Right ventricle myocardium inferior (tissue), 1 donor: ENCODE data around the gene DNAJA3. TPM values are rescaled to one million over a fixed set of nuclear protein-coding genes. Genes with fewer than 3 reads are reported as not detected.
"Not testable (repeated sequence)": the region's sequence is repeated elsewhere in the genome, so short reads cannot be mapped to it uniquely, and the experiment has no call there.

Experiments
- ATAC-seq: fragments of 200-7000 bp; cut with Tn5 transposase; one replicate; pipeline ENCODE4 v1.9.1; 2020; ENCODE audit warnings: mild to moderate bottlenecking, moderate library complexity
- DNase-seq: peaks from one replicate; pipeline ENCODE4 v3.0.0; 2021; ENCODE audit errors: missing footprints
- intact Hi-C: fragments of 100-400 bp; cut with DNase I; formaldehyde crosslinking; loops from one replicate; pipeline ENCODE4 v1.11.0; 2022
- total RNA-seq: library from RNA; stranded (reverse); fragmentation: NEBNext Ultra II Directional; extraction: Animal tissue kit (Norgen Biotek cat#: 25700); gene quantifications from one replicate; pipeline ENCODE4 v1.2.1, GENCODE V29; 2021
- donor health status: DM: no; HTN: yes; CAD: no; lungs with severe emphysema.

DNAJA3 gene
- total RNA-seq, 1 donor from 2014 or later = 71.4 TPM

DNA sequence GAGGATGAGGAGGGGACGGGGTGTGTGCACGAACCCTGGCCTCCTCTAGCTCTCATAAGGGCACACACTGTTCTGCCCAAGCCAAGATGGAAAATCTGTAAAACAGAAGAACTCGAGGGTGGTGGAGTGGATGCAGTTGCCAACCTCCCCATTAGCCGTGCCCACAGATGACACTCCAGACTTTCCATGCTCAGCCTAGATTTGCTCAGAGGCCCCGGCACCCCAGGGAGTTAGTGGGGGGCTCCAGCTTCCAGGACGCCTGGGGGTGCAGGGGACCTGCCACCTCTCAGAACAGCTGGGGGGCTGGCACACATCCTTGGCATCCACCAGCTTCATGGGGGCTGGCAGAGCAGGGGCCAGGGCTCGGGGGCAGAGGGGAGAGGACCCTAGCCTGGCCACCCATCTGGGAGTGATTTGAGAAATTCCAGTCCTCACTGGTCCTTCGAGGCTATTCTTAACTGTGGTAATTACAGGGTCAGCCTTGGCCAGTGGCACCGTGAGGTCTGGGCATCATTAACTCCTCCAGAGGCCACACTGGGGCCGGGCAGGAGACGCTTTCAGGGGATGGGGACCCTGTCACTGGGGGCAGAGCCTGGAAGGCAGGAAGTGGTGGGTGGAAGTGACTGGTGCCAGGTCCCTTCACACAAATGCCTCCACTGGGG lies 39.7 kb upstream of the DNAJA3 start:
- intact Hi-C loops = no loop called here
- ATAC-seq (no peak), DNase-seq (no peak)

DNA sequence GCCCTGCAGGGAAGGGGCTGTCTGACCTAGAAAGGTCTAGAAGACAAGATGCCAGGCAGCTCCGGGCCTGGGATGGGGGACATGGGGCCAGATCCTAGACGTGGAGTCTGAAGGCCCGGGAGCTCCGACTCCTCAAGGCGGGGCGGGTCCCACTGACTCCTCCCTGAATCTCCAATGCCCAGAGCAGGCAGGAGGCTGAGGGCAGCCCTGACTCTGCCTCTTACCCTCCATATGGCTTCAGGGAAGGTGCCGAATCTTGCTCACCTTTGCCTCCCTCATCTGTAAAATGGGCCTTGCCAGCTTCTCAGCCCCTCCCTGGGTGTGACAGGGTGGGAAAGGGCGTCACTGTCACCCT lies 39.2 kb upstream of the DNAJA3 start:
- DNase-seq = peak; percentile 63
- ATAC-seq = no peak
- intact Hi-C loops = no loop called here

DNA sequence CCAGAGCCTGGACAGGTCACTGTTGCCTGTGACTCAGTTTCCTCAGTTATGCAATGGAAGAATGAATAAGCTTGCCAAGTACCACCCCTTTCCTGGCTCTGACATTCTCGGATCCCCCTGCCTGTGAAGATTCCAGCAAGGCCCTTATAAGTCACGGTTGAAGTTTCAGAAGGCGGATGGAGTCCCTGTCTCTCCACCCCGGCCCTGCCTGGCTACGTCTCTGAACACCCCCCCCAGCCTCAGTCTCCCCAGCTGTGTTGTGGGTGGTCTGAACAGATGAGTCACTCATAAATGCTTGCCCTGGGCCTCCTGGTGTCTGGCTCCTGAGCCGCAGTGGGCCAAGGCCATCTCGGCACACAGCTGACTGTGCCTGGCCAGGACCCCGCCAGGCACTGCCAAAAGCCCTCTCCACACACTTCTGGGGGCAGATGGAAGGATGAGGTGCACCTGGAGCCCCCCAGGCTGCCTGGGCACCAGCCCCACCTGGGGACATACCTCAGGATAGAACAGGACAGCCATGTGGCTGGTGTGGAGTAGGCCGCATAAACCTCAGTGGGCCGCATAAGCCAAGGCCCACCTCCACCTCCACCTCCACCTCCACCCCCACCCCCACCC lies 38.6 kb upstream of the DNAJA3 start:
- intact Hi-C loops = no loop called here

DNA sequence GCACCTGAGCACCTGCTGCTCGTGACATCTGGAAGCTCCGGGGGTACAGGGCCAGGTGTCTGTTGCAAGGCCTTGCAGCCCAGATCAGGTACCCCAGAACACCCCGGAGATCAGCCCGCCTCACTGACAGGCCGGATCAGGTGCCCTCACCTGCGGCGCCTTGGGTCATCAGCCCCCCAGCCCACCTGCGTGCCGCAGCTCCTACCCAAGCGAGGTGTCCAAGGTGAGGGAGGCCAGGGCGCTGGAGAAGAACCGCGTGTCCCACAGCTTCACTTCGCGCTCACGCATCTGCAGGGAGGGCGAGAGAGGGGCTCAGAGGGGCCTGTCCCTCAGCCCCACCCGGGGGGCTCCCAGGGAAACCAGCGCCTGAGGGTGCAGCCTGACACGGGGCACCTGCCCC lies 37.9 kb upstream of the DNAJA3 start:
- ATAC-seq = no peak
- no peak for DNase-seq
- intact Hi-C loops = no loop called here

More for the DNA sequence above, 38.6 kb upstream of the DNAJA3 start:
- ATAC-seq (no peak), DNase-seq (peak; percentile 8)

DNA sequence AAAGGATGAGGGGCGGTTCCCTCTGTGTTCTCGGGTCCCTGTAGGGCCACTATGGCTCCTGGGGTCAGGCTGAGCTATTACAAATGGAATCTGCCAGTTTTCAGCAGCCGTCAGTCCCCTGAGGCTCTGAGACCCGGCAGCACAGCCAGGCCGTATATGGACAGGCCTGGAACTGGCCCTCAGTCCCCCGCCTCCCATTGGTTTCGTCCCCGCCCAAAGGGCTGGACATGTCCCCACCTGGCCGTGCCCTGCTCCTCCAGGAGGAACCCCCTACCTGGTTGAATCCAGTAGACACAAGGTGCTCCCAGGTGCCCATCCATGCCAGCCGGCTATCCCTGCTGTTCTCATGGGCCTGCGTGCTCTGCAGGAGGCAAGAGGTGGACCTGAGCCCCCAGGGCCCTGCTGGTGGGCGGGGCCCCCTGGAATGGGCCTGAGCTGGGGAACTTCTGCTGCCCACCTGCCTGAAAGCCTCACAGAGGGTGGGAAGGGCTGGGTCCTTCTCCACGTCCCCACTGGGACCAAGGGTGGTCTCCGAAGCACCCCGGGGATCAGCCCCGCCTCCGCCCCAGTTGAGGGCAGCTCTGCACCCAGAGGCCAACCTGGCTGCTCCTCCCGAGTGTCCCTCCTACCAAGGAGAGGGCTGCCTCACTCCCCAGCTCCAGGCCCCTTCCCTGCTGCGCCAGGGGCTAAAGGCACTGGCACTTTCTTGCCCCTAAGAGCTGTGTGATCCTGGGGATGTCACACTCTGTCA lies 37.2 kb upstream of the DNAJA3 start:
- intact Hi-C loops = no loop called here
- ATAC-seq (peak; percentile 49), DNase-seq (peak; percentile 61)

DNA sequence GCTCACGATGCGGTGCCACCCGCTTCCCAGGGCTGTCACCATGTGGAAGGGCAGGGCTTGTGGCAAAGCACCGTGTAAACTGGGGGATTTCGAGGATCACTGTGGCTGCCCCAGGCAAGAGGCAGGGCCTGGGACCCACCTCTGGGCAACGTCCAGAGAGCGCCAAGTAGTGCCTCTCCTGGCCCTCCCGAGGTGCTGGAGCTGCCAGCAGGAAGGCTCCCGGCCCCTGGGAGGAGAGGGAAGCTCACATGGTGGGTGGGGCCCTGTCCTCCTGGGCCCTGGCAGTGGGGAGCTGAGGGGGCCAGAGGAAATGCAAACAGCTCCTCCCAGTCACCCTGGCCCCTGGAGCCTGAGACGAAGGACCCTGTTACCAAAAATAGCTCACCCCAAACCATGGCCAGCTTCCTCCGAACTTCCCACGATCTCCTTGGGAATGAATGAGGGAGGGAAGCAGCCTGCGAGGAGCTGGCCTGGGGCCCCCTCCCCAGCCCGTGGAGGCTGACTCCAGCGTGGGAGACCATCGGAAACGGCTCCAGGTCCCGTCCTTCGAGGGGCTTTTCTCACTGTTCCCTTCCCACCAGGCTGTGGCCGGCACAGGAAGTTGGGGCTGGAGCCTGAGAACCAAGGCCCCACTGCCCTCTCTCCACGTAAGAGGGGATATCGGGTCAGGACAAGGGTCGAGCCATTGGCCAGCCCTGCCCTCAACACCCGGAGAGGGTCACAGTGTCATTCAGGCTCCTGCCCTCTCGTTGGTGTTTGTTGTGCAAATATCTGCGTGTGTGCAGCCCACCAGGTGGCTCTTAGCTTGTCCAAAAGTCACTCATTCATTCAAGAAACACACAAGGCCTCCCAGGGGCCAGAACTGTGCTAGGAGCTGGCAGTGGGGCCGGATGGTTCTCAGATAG lies 36.4 kb upstream of the DNAJA3 start:
- DNase-seq = peak; percentile 68
- ATAC-seq = no peak
- intact Hi-C loops = no loop called here

DNA sequence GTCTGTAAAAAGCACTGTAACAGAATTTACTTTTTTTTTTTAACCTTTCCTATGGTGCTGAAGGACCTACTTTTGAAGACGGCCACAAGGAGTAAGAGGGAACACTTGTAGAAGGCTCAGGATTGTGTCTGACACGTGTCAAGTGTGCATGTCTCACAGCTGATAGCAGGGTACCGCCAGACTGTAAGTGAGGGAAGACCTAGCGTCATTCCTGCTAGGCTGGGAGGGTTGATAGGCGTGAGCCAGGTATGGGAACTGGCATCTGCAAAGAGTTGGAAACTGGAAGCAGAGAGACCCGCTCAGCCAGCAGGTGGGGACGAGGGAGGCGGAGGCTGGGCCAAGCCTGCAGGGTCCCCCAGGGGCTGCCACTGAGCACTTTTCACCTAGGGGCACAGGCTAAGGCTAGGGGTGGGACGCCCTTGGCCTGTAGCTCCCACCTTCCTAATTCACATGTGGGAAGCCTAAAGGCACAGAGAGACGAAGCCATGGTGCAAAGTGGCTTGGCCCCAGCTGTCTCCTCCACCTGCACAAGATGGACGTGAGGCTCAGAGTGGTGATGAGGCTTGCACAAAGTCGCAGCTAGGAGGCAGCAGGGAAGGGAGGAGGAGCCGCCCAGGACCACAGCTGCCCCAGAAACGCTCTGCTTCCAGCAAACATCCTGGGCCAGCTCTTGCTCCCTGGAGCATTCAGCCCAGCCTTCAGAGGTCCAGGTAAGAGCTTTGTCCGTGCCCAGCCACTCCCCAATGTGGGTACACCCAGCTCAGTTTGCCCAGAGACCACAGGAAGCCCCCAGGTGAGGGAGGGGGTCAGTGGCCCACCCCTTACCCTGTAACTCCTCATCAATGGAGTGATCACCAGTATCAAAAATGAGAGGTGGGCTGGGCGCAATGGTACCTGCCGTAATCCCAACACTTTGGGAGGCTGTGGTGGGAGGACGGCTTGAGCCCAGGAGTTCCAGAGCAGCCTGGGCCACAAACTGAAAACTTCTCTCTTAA lies 35.1 kb upstream of the DNAJA3 start:
- ATAC-seq (no peak), DNase-seq (peak; percentile 11)
- intact Hi-C loops = no loop called here

DNA sequence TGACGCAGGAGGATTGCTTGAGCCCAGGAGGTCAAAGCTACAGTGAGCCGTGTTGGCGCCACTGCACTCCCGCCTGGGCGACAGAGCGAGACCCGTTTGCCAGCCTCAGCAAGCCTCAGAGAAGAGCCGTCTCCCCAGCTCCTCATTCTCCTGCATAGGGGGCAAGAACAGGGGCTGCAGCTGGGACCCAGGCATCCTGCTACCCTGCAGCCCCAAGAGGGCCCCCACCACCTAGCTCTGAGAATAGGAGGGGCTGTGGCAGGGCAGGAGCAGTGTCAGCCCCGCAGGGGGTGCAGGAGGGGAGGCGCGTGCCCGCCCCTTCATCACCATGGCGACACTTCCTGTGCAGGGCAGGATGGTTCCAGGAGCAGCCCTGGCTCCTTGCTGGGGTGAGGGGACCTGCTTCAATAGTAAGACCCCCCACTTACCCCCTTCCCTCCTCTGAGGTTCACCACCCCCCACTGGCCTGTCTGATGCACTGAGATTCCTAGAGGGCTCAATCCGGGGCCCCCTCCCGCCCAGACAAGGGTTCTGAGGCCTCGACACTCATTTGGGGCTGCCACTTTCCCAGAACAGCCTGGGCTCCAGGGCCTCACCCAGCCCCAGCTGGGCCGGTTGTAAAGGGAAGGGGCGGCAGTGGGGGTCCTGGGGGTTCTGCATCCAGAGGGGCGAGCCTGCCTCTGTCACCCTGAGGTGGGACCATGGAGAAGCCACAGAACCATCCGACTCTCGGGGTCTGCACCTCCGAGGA lies 33.9 kb upstream of the DNAJA3 start:
- DNase-seq = peak; percentile 56

DNA sequence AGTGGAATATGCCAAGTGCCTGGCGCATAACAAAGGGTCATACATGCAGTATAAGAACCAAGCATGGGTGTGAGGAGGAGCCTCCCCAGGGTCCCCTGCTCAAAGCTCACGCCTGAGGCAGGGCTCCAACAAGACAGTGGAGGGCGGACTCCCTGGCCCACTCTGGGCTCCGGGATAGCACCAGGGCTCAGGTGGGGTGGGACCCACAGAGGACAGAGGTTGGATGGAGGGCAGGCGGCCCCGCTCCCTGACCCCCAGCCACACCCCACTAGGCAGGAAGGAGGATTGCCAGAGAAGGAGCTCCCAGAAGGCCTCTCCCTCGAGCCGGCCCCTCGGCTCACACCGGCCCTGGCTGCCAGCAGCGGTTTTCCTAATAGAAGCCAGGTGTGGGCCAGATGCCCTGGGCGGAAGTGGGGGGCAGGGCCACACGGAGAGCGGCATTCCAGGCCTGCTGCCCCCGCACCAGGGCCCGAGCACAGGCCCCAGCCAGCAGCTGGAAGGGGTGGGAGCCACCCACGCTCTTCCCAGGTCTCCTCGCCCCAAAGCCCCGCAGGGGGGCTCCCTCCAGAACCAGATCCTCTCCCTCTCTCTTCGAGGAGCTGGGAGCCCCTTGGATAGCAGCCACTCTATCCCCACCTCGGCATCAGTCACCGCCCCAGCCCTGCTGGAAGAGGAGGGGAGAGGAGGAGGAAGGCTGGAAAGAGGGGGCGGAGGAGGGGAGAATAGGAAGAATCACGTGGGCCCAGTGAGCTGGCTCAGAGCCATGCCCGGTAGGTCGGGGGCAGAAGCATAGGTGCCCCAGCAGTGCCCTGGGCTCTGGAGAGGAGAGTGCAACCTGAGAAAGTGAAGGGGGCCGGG lies 33.1 kb upstream of the DNAJA3 start:
- peak; percentile 66 for DNase-seq
- ATAC-seq = peak; percentile 11

More for the DNA sequence above, 33.9 kb upstream of the DNAJA3 start:
- intact Hi-C loops = no loop called here
- no peak for ATAC-seq

DNA sequence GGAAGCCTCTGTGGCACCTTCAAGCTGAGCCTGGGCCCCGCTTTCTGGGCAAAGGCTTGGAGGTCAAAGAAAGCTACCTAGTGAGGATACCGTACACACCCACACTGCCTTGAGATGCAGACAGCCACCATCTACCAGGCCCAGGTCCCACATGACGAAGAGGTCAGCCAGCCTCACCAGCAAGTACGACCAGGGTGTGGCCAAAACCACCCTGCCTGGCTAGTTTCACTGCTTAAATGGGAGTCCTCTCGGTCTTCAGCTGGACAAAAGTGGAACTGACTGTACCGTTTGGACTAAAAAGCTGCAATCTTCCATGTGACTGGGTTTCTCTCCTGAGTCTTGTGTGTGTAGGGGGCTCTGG lies 32.4 kb upstream of the DNAJA3 start:
- intact Hi-C loops = no loop called here
- DNase-seq (peak; percentile 44), ATAC-seq (peak; percentile 14)

More for the DNA sequence above, 33.1 kb upstream of the DNAJA3 start:
- intact Hi-C loops = no loop called here

DNA sequence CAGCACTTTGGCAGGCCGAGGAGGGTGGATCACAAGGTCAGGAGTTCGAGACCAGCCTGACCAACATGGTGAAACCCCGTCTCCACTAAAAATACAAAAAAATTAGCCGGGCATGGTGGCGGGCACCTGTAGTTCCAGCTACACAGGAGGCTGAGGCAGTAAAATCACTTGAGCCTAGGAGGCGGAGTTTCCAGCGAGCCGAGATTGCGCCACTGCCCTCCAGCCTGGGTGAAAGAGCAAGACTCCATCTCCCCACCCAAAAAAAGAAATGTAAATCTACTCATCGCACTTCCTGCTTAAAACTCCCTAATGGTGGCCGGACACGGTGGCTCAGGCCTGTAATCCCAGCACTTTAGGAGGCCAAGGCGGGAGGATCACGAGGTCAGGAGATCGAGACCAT lies 31.8 kb upstream of the DNAJA3 start:
- intact Hi-C loops, ATAC-seq: not testable (repeated sequence)
- DNase-seq = peak; percentile 42

DNA sequence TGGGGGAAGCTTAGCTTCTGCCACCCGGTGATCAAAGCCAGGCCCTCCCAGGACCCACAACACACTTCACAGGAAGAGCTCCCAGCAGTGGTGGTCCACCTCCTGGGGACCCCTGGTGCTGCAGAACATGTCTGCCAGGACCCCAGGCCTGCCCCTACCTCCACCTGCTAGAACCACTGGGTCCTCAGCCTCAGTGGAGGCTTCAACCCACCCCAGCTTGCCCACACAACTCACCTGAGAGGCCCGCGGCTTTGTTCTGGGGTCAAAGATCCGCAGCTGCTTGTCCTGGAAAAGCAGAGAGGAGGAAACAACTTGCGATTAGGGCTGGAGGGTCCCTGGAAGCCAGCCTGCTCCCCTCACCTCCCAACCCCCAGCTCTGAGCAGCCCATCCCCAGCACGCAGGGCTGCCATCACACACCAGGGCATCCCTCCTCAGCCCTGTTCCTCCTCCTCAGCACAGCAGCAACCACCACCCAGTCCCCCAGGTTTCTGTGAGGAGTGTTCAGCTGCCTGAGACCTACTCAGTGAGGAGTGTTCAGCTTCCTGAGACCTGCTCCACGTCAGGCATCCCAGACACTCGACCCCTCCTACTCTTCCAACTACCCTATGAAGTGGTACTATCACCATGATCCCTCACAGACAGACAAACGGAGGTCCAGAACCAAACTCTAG lies 30.5 kb upstream of the DNAJA3 start:
- ATAC-seq (no peak), DNase-seq (peak; percentile 46)
- intact Hi-C loops = no loop called here

DNA sequence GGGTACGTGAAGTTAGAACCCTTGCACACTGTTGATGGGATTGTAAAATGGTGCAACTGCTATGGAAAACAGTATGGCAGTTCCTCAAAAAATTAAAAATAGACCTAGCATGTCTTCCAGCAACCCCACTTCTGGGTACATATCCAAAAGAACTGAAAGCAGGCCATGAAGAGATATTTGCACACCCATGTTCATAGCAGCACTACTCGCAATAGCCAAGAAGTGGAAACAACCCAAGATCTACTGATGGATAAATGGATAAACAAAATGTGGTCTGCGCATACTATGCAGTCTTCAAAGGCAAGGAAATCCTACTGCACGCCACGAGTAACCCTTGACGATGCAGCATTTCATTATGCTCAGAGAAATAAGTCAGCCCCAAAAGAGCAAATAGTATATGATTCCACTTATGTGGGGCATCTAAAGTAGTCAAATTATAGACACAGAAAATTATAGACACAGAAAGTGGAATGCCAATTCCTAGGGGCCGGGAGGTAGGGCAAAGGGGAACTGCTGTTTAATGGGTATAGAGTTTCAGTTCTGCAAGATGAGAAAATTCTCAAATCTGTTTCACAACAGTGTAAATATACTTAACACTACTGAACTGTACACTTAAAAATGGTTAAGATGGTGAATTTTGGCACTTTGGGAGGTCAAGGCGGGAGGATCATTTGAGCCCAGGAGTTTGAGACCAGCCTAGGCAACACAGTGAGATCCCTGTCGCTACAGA lies 26.5 kb upstream of the DNAJA3 start:
- no peak for DNase-seq
- ATAC-seq = no peak
- intact Hi-C loops = no loop called here

DNA sequence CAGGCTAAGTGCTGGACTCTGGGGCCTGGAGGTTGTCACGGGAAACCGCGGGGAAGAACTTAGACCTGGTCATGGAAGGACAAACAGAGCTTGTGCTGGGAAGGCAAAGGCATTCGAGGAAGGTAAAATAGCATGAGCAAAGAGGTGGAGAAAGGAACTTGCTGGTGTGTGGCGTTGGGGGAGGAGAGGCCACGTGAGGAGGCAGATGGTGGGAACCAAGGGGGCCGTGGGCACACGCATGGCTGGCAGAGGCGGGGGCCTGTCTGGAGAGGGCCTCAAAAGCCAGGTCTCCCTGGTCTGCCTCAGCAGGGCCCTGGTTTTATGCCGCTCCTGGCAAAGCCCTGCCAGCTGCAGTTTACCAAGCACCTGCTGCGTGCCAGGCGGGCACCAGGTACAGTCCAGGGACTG lies 24.6 kb upstream of the DNAJA3 start:
- intact Hi-C loops = loop anchor here (10.0 kb wide), 1 partner anchor 196 kb away; no protein-coding TSS in a partner anchor
- no peak for DNase-seq
- ATAC-seq = no peak

DNA sequence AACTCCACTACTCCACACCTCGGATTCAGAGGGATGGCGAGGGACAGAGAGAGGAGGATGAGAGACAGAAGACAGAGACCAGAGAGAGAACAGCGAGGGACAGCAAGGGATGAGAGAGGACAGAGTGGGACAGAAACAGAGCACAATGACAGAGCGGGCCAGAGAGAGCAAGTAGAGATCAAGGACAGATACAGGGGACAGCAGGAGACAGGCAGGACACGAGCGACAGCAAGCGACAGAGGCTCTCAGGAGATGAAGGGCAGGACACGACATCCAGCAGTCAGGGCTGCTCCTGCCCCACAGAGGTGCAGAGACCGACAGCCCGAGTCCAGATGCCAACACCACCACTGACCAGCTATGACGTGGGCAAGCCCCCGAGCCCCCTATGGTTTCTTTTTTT lies 24.2 kb upstream of the DNAJA3 start:
- ATAC-seq (no peak), DNase-seq (no peak)
- intact Hi-C loops = loop anchor here (10.0 kb wide), 1 partner anchor 197 kb away; no protein-coding TSS in a partner anchor
